Measurements from ENCODE around the gene C1orf198.
A peak's percentile ranks its signal among the peaks of the same experiment; 100 is the strongest.

The C1orf198 gene

DNA sequence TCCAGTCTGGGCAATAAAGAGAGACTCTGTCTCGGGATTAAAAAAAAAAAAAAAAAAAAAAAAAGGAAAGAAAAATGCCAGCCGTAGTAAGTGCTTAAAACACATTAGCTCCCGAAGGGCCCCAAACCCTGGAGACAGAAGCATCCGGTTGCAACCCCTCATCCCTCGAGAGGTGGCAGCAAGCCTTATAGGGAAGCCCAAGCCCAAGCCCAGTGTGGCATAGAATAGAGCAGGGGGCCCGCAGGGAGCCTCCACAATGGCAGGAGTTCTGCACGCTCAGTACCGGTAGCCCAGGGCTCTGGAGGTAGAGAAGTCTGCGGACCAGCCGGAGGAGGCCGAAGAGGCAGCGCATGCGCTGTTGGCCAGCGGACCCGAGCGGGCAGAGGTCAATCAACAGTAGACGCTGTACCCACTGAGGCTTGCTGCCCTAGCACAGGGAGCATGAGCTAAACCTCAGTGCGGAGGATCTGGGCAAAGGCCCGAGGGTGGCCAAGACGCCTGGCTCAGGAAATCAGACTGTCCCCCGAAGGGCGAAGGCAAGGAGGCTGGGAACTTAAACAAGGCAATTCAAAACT, 34.1 kb upstream of the C1orf198 start:
- TF ChIP-seq, protein P1, sequence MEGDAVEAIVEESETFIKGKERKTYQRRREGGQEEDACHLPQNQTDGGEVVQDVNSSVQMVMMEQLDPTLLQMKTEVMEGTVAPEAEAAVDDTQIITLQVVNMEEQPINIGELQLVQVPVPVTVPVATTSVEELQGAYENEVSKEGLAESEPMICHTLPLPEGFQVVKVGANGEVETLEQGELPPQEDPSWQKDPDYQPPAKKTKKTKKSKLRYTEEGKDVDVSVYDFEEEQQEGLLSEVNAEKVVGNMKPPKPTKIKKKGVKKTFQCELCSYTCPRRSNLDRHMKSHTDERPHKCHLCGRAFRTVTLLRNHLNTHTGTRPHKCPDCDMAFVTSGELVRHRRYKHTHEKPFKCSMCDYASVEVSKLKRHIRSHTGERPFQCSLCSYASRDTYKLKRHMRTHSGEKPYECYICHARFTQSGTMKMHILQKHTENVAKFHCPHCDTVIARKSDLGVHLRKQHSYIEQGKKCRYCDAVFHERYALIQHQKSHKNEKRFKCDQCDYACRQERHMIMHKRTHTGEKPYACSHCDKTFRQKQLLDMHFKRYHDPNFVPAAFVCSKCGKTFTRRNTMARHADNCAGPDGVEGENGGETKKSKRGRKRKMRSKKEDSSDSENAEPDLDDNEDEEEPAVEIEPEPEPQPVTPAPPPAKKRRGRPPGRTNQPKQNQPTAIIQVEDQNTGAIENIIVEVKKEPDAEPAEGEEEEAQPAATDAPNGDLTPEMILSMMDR (IDR thresholded peaks at IDR 0.05; ENCODE audit: unreplicated experiment in 3 of 3), result no peak
- no peak overlapping the region for H3K4me3 Mint-ChIP-seq

GRCh38 chr1:230901671-230902070, 33.4 kb upstream of the C1orf198 start:
- Mint-ChIP-seq H3K4me3 (no peak overlapping the region), H3K36me3 (ENCODE audit: low read depth) (peaks cover 9% of the 10 kb centered on the region), H3K9me3 (no peaks in the 10 kb centered on the region), H3K4me1 (peaks cover 36% of the 10 kb centered on the region), H3K27me3 (ENCODE audit: low read depth) (no peaks in the 10 kb centered on the region), H3K27ac (peak overlapping the region in 2 of 3 experiments; percentile 24 to 72)
- TF ChIP-seq, protein P1 (IDR thresholded peaks at IDR 0.05; ENCODE audit: unreplicated experiment in 3 of 3), result no peak

More for the DNA sequence above, 34.1 kb upstream of the C1orf198 start:
- Mint-ChIP-seq H3K36me3 (ENCODE audit: low read depth) (peaks cover 10% of the 10 kb centered on the region), H3K9me3 (no peaks in the 10 kb centered on the region), H3K4me1 (peaks cover 36% of the 10 kb centered on the region), H3K27me3 (ENCODE audit: low read depth) (no peaks in the 10 kb centered on the region), H3K27ac (no peak overlapping the region)

DNA sequence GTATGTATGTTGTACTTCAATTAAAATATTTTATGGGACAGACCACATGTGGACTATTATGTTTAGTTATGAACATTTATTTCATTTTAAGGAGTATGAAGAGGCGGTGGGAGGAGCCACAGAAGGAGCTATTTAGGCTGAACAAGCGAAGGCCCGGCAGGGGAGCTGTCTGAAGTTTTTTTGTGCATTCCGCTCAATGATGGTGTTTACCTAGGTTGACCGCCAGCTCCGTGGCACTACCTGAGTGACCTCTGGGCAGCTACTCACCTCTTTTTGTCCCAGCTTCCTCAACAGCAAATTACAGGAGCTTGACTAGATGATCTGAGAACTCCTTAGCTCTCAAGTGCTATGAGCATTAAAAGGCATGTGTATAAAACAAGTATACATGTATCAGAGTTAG, 32.7 kb upstream of the C1orf198 start:
- TF ChIP-seq, protein P1 (IDR thresholded peaks at IDR 0.05; ENCODE audit: unreplicated experiment in 3 of 3), result no peak

GRCh38 chr1:230899841-230900251, 31.5 kb upstream of the C1orf198 start:
- H3K4me1 Mint-ChIP-seq, result peaks cover 32% of the 10 kb centered on the region
- no peaks in the 10 kb centered on the region for H3K9me3 Mint-ChIP-seq
- H3K4me3 Mint-ChIP-seq, result no peak overlapping the region
- TF ChIP-seq, protein P1 (IDR thresholded peaks at IDR 0.05; ENCODE audit: unreplicated experiment in 3 of 3), result no peak
- H3K36me3 Mint-ChIP-seq (ENCODE audit: low read depth), result peaks cover 5% of the 10 kb centered on the region
- H3K27me3 Mint-ChIP-seq (ENCODE audit: low read depth), result peaks cover 1% of the 10 kb centered on the region
- H3K27ac Mint-ChIP-seq, result peak overlapping the region in 2 of 3 experiments; percentile 15 to 24

More for the DNA sequence above, 32.7 kb upstream of the C1orf198 start:
- Mint-ChIP-seq H3K36me3 (ENCODE audit: low read depth) (peaks cover 9% of the 10 kb centered on the region), H3K4me3 (no peak overlapping the region), H3K27me3 (ENCODE audit: low read depth) (no peaks in the 10 kb centered on the region), H3K27ac (peak overlapping the region in 1 of 3 experiments; percentile 28), H3K4me1 (peaks cover 31% of the 10 kb centered on the region), H3K9me3 (no peaks in the 10 kb centered on the region)

- H3K36me3 Mint-ChIP-seq (ENCODE audit: low read depth), result peaks cover 4% of the 10 kb centered on the region
- H3K27me3 Mint-ChIP-seq (ENCODE audit: low read depth), result peaks cover 4% of the 10 kb centered on the region
- no peaks in the 10 kb centered on the region for H3K9me3 Mint-ChIP-seq
- no peak overlapping the region for H3K27ac Mint-ChIP-seq
- H3K4me1 Mint-ChIP-seq, result peaks cover 42% of the 10 kb centered on the region
- TF ChIP-seq, protein P1 (IDR thresholded peaks at IDR 0.05; ENCODE audit: unreplicated experiment in 3 of 3), result no peak
- no peak overlapping the region for H3K4me3 Mint-ChIP-seq
Measured at GRCh38 chr1:230898748-230899147, 30.4 kb upstream of the C1orf198 start.

GRCh38 chr1:230898144-230898543, 29.8 kb upstream of the C1orf198 start:
- peaks cover 44% of the 10 kb centered on the region for H3K4me1 Mint-ChIP-seq
- H3K9me3 Mint-ChIP-seq, result no peaks in the 10 kb centered on the region

More at GRCh38 chr1:230898144-230898543, 29.8 kb upstream of the C1orf198 start:
- peak overlapping the region in 1 of 3 experiments; percentile 81 for H3K27ac Mint-ChIP-seq
- no peaks in the 10 kb centered on the region for H3K36me3 Mint-ChIP-seq (ENCODE audit: low read depth)
- TF ChIP-seq, protein P1 (IDR thresholded peaks at IDR 0.05; ENCODE audit: unreplicated experiment in 3 of 3), result no peak
- H3K27me3 Mint-ChIP-seq (ENCODE audit: low read depth), result peaks cover 4% of the 10 kb centered on the region
- H3K4me3 Mint-ChIP-seq, result no peak overlapping the region

Measured in nephron (organoid).